Activated CD4-positive, alpha-beta memory T cell treated with anti-CD3 and anti-CD28 coated beads, Interleukin-2, amount 10 ng/mL, durations not matched to agents 7 days and 5 days (primary cell): ENCODE measurements around the gene TAF12. TPM values are rescaled to one million over a fixed set of nuclear protein-coding genes. Genes with fewer than 3 reads are reported as not detected.
"Not testable (repeated sequence)": the region's sequence is repeated elsewhere in the genome, so short reads cannot be mapped to it uniquely, and the experiment has no call there.

Experiments used
- CTCF ChIA-PET: fragments of 350-600 bp; sonication (Branson Sonifier 250); formaldehyde crosslinking; loops from one replicate; lab custom pipeline; 2021; ENCODE audit warnings: antibody characterized with exemption, inconsistent platforms; lab: Charles Lee
- POLR2A ChIA-PET: fragments of 350-600 bp; sonication (Branson Sonifier 250); formaldehyde crosslinking; loops from one replicate; lab custom pipeline; 2021; ENCODE audit warnings: antibody characterized with exemption; lab: Charles Lee
- DNase-seq: peaks from one replicate; pipeline ENCODE4 v3.0.0-alpha.2; 2020
- H3K27ac Mint-ChIP-seq: one replicate; pipeline ENCODE4 v1.8.0; 2021; ENCODE audit warnings: mild to moderate bottlenecking, mixed read lengths
- H3K27me3 Mint-ChIP-seq: one replicate; pipeline ENCODE4 v1.8.0; 2021; ENCODE audit warnings: mixed read lengths
- H3K36me3 Mint-ChIP-seq: one replicate; pipeline ENCODE4 v1.8.0; 2021; ENCODE audit warnings: low read depth, mixed read lengths
- H3K4me1 Mint-ChIP-seq: one replicate; pipeline ENCODE4 v1.8.0; 2021; ENCODE audit warnings: mixed read lengths
- H3K4me3 Mint-ChIP-seq: one replicate; pipeline ENCODE4 v1.8.0; 2021; ENCODE audit warnings: mild to moderate bottlenecking, mixed read lengths
- H3K9me3 Mint-ChIP-seq: one replicate; pipeline ENCODE4 v1.8.0; 2021; ENCODE audit warnings: mixed read lengths
- total RNA-seq, 2 experiments: library from RNA; stranded (reverse); gene quantifications; one replicate each; pipeline ENCODE4 v1.2.3, GENCODE V29; 2021

Gene TAF12
- total RNA-seq, 2 experiments from 2014 or later, result 33.8 to 34.0 TPM

DNA sequence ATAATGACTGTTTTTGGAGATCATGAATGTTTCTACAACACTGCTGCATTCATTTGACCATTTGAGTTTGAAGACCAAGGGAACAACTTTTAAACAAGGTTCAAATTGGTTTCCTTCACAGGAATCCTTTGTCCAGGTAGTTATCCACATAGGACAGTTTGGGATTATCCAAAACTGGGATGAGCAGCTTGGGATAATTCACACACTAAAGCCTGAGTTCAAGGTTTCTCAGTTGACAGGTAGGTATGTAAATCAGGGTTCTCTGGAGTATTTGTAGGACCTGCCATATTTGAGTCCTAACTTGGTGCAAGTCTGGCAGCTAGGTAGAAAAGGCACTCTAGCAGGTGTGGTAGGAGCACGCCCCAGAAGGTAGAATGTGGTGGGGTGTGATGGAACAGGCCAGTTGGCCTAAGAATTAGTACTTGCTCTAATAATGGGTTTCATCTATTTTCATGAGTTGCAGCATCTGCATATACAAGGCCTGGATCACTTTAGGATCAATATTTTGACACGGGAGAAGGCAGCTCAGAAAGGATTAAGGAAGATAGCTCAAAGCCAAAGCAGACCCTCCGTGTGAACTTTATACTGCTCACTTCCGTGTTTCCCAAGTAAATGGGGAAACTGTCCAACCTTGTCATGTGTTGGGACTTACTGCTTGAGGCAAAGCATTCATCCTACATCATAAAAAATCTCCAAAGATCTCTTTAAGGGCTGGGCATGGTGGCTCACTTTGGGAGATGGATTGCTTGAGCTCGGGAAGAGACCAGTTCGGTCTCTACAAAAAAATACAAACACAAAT lies 64.9 kb downstream of the TAF12 start:
- CTCF ChIA-PET, result interaction anchor here (1.3 to 1.6 kb wide), 3 partner anchors 70 to 329 kb away, joined by 3 to 9 read pairs (median 3); partner anchors contain the start of gene YTHDF2
- no peak overlapping the region for H3K4me3 Mint-ChIP-seq

DNA sequence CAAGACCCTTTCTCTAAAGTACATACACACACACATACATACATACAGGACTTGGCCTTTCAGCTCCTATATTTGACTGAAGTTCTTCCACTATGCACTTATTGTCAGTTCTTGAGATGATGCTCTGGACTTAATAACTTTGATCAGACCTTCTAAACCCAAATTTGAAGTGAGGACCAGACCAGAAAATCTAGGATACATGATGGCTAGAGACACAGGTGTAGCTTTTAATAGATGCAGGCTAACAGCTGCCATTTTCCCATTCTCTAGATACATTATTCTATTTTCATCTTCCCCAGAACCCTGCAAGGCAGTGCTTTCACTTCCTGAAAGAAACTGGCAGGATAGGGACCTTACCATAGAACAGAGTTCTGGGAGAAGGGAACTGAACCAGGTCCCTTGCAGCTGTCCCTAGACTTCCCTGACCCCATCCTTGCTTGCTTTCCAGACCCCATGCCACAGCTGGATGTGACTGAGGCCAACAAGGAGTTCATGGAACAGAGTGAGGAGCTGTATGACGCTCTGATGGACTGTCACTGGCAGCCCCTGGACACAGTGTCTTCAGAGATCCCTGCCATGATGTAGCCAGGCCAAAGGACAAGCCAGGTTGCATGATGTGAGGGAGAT lies 65.7 kb downstream of the TAF12 start:
- Mint-ChIP-seq H3K27ac (peak overlapping the region; percentile 54), H3K9me3 (no peaks in the 10 kb centered on the region), H3K4me3 (no peak overlapping the region), H3K27me3 (no peaks in the 10 kb centered on the region), H3K36me3 (peaks cover 60% of the 10 kb centered on the region), H3K4me1 (peaks cover 33% of the 10 kb centered on the region)
- POLR2A ChIA-PET, result interaction anchor here (1.0 to 10.4 kb wide), 6 partner anchors 13 to 92 kb away, joined by 3 to 264 read pairs (median 4); partner anchors contain the start of genes GMEB1 and RCC1
- CTCF ChIA-PET, result no interaction called here
- no peak for DNase-seq

More for the DNA sequence above, 64.9 kb downstream of the TAF12 start:
- POLR2A ChIA-PET, result interaction anchor here (1.0 to 10.4 kb wide), 11 partner anchors 7 to 330 kb away, joined by 3 to 264 read pairs (median 40); partner anchors contain the start of genes GMEB1, RCC1, RNU11 and TRNAU1AP
- peaks cover 35% of the 10 kb centered on the region for H3K4me1 Mint-ChIP-seq
- H3K9me3 Mint-ChIP-seq, result no peaks in the 10 kb centered on the region
- H3K36me3 Mint-ChIP-seq, result peaks cover 60% of the 10 kb centered on the region
- H3K27me3 Mint-ChIP-seq, result no peaks in the 10 kb centered on the region
- H3K27ac Mint-ChIP-seq, result peak overlapping the region; percentile 54
- no peak for DNase-seq

DNA sequence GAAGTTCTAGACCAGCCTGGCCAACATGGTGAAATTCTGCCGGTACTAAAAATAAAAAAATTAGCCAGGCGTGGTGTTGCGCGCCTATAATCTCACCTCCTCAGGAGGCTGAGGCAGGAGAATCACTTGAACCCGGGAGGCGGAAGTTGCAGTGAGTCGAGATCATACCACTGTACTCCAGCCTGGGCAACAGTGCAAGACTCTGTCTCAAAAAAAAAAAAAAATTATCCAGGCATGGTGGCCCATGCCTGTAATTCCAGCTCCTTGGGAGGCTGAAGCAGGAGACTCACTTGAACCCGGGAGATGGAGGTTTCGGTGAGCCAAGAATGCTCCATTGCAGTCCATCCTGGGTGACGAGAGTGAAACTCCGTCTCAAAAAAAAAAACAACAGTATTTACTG lies 69.3 kb downstream of the TAF12 start:
- no peak overlapping the region for H3K4me3 Mint-ChIP-seq
- POLR2A ChIA-PET, result no interaction called here
- H3K4me1 Mint-ChIP-seq, result peaks cover 16% of the 10 kb centered on the region
- H3K9me3 Mint-ChIP-seq, result no peaks in the 10 kb centered on the region
- DNase-seq, result no peak
- no peaks in the 10 kb centered on the region for H3K27me3 Mint-ChIP-seq
- CTCF ChIA-PET, result interaction anchor here (0.7 kb wide), 1 partner anchor 17 kb away, joined by 3 read pairs; no protein-coding TSS in a partner anchor
- H3K27ac Mint-ChIP-seq, result no peak overlapping the region
- H3K36me3 Mint-ChIP-seq, result peaks cover 46% of the 10 kb centered on the region

DNA sequence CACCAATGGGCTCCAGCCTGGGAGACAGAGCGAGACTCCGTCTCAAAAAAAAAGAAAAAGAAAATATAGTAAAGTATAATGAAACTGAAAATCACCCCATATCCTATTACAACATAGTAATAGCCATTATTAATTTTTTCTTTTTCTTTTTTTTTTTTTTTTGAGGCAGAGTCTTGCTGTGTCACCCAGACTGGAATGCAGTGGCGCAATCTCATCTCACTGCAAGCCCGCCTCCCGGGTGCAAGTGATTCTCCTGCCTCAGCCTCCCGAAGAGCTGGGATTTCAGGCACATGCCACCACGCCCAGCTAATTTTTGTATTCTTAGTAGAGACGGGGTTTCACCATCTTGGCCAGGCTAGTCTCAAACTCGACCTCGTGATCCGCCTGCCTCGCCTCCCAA lies 70.0 kb downstream of the TAF12 start:
- DNase-seq, H3K9me3 Mint-ChIP-seq, H3K27me3 Mint-ChIP-seq, H3K27ac Mint-ChIP-seq, H3K4me3 Mint-ChIP-seq, CTCF ChIA-PET, H3K4me1 Mint-ChIP-seq: not testable (repeated sequence)
- H3K36me3 Mint-ChIP-seq, result peaks cover 45% of the 10 kb centered on the region
- POLR2A ChIA-PET, result interaction anchor here (5.5 kb wide), 1 partner anchor 7 kb away, joined by 64 read pairs; no protein-coding TSS in a partner anchor

DNA sequence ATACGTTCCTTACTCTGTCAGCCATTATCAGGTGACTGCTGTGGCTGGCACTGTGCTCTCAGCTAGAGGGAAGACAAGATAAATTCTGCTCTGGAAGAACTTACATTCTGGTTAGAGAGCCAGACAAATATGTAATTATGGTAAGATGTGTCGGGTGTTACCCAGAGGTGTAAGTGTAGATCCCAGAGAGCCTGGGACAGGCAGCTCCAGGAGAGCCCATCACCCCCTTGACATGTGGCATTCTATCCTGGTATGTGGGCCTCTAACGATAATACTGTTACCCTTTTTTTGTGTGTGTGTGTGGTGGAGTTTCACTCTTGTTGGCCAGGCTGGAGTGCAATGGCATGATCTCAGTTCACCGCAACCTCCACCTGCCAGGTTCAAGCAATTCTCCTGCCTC lies 71.0 kb downstream of the TAF12 start:
- no peaks in the 10 kb centered on the region for H3K9me3 Mint-ChIP-seq
- H3K27ac Mint-ChIP-seq, result no peak overlapping the region
- DNase-seq, result no peak
- CTCF ChIA-PET, result interaction anchor here (0.9 kb wide), 1 partner anchor 10 kb away, joined by 3 read pairs; no protein-coding TSS in a partner anchor
- POLR2A ChIA-PET, result interaction anchor here (5.5 kb wide), 1 partner anchor 8 kb away, joined by 64 read pairs; no protein-coding TSS in a partner anchor
- H3K4me3 Mint-ChIP-seq, result no peak overlapping the region
- H3K4me1 Mint-ChIP-seq, result peaks cover 1% of the 10 kb centered on the region
- no peaks in the 10 kb centered on the region for H3K27me3 Mint-ChIP-seq
- peaks cover 41% of the 10 kb centered on the region for H3K36me3 Mint-ChIP-seq

DNA sequence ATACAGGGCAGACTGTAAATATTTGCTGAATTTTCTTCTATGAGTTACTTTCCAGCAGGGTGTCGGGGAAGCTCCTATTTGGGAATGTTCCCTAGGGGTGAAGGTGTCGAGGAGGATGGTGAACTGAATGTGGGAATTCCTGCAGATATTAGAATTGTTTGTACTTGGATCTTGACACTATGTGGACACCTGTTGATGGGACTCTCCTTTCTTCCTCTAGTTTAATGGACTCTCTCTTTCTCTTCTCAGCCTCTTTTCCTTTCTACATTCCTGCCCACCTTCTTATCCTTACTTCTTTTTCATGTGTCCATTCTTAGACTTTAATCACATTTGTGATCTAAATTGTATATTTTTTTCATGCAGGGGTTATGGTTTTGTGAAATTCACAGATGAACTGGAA lies 75.9 kb downstream of the TAF12 start:
- DNase-seq, result no peak
- ChIA-PET POLR2A (interaction anchor here (0.8 to 1.4 kb wide), 2 partner anchors 13 kb away, joined by 3 to 15 read pairs; no protein-coding TSS in a partner anchor), CTCF (interaction anchor here (0.5 to 0.7 kb wide), 2 partner anchors 303 to 318 kb away, joined by 4 read pairs; no protein-coding TSS in a partner anchor)
- Mint-ChIP-seq H3K36me3 (peaks cover 43% of the 10 kb centered on the region), H3K9me3 (no peaks in the 10 kb centered on the region), H3K27me3 (no peaks in the 10 kb centered on the region), H3K4me3 (no peak overlapping the region), H3K27ac (no peak overlapping the region), H3K4me1 (no peaks in the 10 kb centered on the region)

DNA sequence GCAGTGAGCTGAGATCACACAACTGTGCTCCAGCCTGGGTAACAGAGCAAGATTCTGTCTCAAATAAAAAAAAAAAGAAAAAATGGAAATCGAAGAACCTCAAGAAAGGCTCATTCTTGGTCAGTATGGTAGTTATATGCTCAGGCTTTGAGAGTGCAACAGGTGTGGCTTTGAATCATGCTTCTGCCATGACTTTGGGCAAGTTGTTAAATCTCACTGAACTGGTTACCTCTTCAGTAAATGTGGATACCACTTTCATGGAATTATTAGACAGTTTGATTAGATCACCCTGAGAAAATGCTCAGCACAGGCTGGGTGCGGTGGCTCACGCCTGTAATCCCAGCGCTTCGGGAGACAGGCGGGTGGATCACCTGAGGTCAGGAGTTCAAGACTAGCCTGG lies 77.1 kb downstream of the TAF12 start:
- no peak for DNase-seq
- no peaks in the 10 kb centered on the region for H3K9me3 Mint-ChIP-seq
- no peaks in the 10 kb centered on the region for H3K4me1 Mint-ChIP-seq
- CTCF ChIA-PET, result no interaction called here
- no peak overlapping the region for H3K27ac Mint-ChIP-seq
- no peak overlapping the region for H3K4me3 Mint-ChIP-seq
- POLR2A ChIA-PET, result interaction anchor here (0.8 to 1.4 kb wide), 2 partner anchors 15 to 19 kb away, joined by 4 to 15 read pairs; no protein-coding TSS in a partner anchor
- no peaks in the 10 kb centered on the region for H3K27me3 Mint-ChIP-seq
- H3K36me3 Mint-ChIP-seq, result peaks cover 45% of the 10 kb centered on the region

DNA sequence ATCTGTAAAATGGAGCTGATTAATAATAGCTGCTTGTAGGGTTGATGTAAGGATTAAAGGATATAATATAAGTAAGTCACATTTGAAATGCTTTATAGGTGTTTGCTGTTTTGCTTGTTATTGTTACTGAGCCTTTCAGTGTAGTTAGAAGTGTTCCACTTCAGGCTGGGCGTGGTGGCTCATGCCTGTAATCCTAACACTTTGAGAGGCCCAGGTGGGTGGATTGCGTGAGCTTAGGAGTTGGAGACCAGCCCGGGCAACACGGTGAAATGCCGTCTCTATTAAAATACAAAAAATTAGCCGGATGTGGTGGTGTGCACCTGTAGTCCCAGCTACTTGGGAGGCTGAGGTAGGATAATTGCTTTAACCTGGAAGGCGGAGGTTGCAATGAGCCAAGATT lies 77.8 kb downstream of the TAF12 start:
- no peaks in the 10 kb centered on the region for H3K27me3 Mint-ChIP-seq
- ChIA-PET CTCF (interaction anchor here (0.7 to 1.8 kb wide), 2 partner anchors 11 to 16 kb away, joined by 3 to 6 read pairs; no protein-coding TSS in a partner anchor), POLR2A (interaction anchor here (0.8 to 4.1 kb wide), 4 partner anchors 9 to 19 kb away, joined by 3 to 23 read pairs (median 8); partner anchors contain the start of gene TRNAU1AP)
- no peak overlapping the region for H3K27ac Mint-ChIP-seq
- H3K4me3 Mint-ChIP-seq, result no peak overlapping the region
- H3K36me3 Mint-ChIP-seq, result peaks cover 51% of the 10 kb centered on the region
- H3K9me3 Mint-ChIP-seq, result no peaks in the 10 kb centered on the region
- H3K4me1 Mint-ChIP-seq, result no peaks in the 10 kb centered on the region
- no peak for DNase-seq

DNA sequence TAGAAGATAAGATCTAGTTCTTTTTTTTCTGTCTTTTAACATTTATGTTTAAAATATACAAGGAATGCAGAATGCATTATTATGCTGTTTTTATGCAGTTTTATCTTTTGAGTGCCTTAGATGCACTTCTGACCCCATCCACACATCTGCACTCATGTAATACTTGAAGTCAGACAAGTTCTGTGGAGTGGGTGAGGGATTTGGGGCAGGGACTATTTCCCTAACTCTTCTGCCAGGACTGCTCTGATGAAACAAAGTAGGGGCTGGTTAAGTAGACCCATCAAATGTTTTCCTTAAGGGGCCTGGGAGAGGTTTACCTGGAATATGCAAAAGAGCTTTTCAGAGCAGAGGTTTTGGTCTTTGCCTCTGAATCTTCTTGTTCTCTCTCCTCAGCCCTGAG lies 78.6 kb downstream of the TAF12 start:
- ChIA-PET CTCF (interaction anchor here (1.8 kb wide), 1 partner anchor 17 kb away, joined by 6 read pairs; no protein-coding TSS in a partner anchor), POLR2A (interaction anchor here (1.0 to 4.1 kb wide), 4 partner anchors 9 to 318 kb away, joined by 3 to 23 read pairs (median 7); partner anchors contain the start of gene TRNAU1AP)
- H3K27me3 Mint-ChIP-seq, result no peaks in the 10 kb centered on the region
- peaks cover 57% of the 10 kb centered on the region for H3K36me3 Mint-ChIP-seq
- no peak overlapping the region for H3K27ac Mint-ChIP-seq
- no peak overlapping the region for H3K4me3 Mint-ChIP-seq
- DNase-seq, result no peak
- H3K4me1 Mint-ChIP-seq, result no peaks in the 10 kb centered on the region
- H3K9me3 Mint-ChIP-seq, result no peaks in the 10 kb centered on the region

DNA sequence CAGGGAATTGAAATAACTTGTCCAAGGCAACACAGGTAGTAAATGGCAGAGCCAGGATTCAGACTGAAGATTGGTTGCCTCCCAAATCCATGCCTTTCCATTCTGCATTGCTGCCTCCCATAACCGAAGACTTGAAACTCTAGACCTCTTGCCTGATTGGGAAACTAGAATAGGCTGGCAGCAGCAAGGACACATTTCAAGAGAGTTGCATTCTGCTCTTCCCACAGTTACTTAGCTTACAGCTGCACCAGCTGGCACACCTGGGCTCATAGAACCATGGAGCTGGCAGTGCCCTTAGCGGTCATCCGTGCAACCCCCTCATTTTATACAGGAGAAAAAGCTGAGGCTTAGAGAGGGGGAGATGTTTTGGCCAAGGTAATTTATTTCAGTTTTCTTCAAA lies 82.0 kb downstream of the TAF12 start:
- peaks cover 58% of the 10 kb centered on the region for H3K36me3 Mint-ChIP-seq
- peaks cover 2% of the 10 kb centered on the region for H3K4me1 Mint-ChIP-seq
- H3K9me3 Mint-ChIP-seq, result no peaks in the 10 kb centered on the region
- CTCF ChIA-PET, result interaction anchor here (0.6 kb wide), 1 partner anchor 19 kb away, joined by 3 read pairs; no protein-coding TSS in a partner anchor
- H3K4me3 Mint-ChIP-seq, result no peak overlapping the region
- DNase-seq, result no peak
- POLR2A ChIA-PET, result interaction anchor here (0.6 to 1.8 kb wide), 4 partner anchors 8 to 49 kb away, joined by 3 to 16 read pairs (median 4); partner anchors contain the start of gene TRNAU1AP
- no peak overlapping the region for H3K27ac Mint-ChIP-seq
- H3K27me3 Mint-ChIP-seq, result no peaks in the 10 kb centered on the region
